Measurements from ENCODE around the gene STARD10. TPM values are rescaled to one million over a fixed set of nuclear protein-coding genes. Genes with fewer than 3 reads are reported as not detected.

Gene STARD10
- total and polyA plus RNA-seq, 4 donors = 70.5 to 328 (median 232) TPM

DNA sequence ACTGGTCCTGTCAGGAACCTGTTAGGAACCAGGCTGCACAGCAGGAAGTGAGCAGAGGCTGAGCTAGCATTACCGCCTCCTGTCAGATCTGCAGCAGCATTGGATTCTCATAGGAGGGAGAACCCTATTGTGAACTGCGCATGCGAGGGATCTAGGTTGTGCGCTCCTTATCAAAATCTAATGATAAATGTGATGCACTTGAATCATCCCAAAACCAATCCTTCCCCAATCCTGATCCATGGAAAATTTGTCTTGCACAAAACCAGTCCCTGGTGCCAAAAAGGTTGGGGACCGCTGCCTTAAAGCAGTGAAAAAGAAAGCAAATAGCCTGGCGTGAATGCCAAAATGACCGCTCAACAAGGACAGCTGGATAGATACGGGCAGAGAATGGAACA lies 39.7 kb downstream of the STARD10 start:
- peaks cover 16 to 27% (median 25%) of the 10 kb centered on the region in 4 donors for H3K36me3 ChIP-seq (ENCODE audit: control insufficient read depth in 4 of 4, insufficient read depth in 3 of 4, low read depth in 1 of 4, low read length in 3 of 4)
- WGBS = 75% methylated on average over 8 of the region's 8 CpGs
- H3K27ac ChIP-seq (ENCODE audit: low read depth in 1 of 2, low read length in 2 of 2) = no peak overlapping the region
- no peaks in the 10 kb centered on the region for H3K27me3 ChIP-seq (ENCODE audit: control insufficient read depth in 4 of 4, insufficient read depth in 4 of 4, low read length in 3 of 4)
- no peak overlapping the region for H3K9ac ChIP-seq (ENCODE audit: low read depth in 1 of 2, low read length in 2 of 2)
- no peak overlapping the region for H3K4me3 ChIP-seq (ENCODE audit: low read depth in 1 of 3, low read length in 3 of 3)
- peaks cover 4 to 42% (median 26%) of the 10 kb centered on the region in 4 donors for H3K4me1 ChIP-seq (ENCODE audit: control insufficient read depth in 4 of 4, insufficient read depth in 4 of 4, low read length in 3 of 4)
- no peak for TF ChIP-seq EGR1 (IDR thresholded peaks at IDR 0.05; ENCODE audit: low read depth in 2 of 2)
- TF ChIP-seq, protein P1, sequence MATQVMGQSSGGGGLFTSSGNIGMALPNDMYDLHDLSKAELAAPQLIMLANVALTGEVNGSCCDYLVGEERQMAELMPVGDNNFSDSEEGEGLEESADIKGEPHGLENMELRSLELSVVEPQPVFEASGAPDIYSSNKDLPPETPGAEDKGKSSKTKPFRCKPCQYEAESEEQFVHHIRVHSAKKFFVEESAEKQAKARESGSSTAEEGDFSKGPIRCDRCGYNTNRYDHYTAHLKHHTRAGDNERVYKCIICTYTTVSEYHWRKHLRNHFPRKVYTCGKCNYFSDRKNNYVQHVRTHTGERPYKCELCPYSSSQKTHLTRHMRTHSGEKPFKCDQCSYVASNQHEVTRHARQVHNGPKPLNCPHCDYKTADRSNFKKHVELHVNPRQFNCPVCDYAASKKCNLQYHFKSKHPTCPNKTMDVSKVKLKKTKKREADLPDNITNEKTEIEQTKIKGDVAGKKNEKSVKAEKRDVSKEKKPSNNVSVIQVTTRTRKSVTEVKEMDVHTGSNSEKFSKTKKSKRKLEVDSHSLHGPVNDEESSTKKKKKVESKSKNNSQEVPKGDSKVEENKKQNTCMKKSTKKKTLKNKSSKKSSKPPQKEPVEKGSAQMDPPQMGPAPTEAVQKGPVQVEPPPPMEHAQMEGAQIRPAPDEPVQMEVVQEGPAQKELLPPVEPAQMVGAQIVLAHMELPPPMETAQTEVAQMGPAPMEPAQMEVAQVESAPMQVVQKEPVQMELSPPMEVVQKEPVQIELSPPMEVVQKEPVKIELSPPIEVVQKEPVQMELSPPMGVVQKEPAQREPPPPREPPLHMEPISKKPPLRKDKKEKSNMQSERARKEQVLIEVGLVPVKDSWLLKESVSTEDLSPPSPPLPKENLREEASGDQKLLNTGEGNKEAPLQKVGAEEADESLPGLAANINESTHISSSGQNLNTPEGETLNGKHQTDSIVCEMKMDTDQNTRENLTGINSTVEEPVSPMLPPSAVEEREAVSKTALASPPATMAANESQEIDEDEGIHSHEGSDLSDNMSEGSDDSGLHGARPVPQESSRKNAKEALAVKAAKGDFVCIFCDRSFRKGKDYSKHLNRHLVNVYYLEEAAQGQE (IDR thresholded peaks at IDR 0.05) = no peak
- no peak for TF ChIP-seq TAF1 (conservative IDR thresholded peaks at IDR 0.05)
- TF ChIP-seq SP1 (IDR thresholded peaks at IDR 0.05) = no peak
- TF ChIP-seq HNF4G (IDR thresholded peaks at IDR 0.05) = no peak
- TF ChIP-seq, protein P2, sequence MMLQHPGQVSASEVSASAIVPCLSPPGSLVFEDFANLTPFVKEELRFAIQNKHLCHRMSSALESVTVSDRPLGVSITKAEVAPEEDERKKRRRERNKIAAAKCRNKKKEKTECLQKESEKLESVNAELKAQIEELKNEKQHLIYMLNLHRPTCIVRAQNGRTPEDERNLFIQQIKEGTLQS (IDR thresholded peaks at IDR 0.05) = no peak
- TF ChIP-seq, protein P3, sequence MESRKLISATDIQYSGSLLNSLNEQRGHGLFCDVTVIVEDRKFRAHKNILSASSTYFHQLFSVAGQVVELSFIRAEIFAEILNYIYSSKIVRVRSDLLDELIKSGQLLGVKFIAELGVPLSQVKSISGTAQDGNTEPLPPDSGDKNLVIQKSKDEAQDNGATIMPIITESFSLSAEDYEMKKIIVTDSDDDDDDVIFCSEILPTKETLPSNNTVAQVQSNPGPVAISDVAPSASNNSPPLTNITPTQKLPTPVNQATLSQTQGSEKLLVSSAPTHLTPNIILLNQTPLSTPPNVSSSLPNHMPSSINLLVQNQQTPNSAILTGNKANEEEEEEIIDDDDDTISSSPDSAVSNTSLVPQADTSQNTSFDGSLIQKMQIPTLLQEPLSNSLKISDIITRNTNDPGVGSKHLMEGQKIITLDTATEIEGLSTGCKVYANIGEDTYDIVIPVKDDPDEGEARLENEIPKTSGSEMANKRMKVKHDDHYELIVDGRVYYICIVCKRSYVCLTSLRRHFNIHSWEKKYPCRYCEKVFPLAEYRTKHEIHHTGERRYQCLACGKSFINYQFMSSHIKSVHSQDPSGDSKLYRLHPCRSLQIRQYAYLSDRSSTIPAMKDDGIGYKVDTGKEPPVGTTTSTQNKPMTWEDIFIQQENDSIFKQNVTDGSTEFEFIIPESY (IDR thresholded peaks at IDR 0.05) = no peak
- TF ChIP-seq, protein P4, sequence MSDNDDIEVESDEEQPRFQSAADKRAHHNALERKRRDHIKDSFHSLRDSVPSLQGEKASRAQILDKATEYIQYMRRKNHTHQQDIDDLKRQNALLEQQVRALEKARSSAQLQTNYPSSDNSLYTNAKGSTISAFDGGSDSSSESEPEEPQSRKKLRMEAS (IDR thresholded peaks at IDR 0.05) = no peak
- no peak for TF ChIP-seq YY1 (IDR thresholded peaks at IDR 0.05)
- no peak for TF ChIP-seq FOXA2 (IDR thresholded peaks at IDR 0.05)
- no peak for TF ChIP-seq HNF4A (conservative IDR thresholded peaks at IDR 0.05)
- TF ChIP-seq RAD21 (IDR thresholded peaks at IDR 0.05) = no peak
- no peak for TF ChIP-seq FOXA1 (IDR thresholded peaks at IDR 0.05)
- no peak for TF ChIP-seq RXRA (IDR thresholded peaks at IDR 0.05)
- no peak for TF ChIP-seq GABPA (IDR thresholded peaks at IDR 0.05 in 1 of 2, conservative IDR thresholded peaks at IDR 0.05 in 1 of 2)
- no peak for TF ChIP-seq JUND (IDR thresholded peaks at IDR 0.05)
- TF ChIP-seq NR2F2 (IDR thresholded peaks at IDR 0.05) = no peak
- TF ChIP-seq, protein P5, sequence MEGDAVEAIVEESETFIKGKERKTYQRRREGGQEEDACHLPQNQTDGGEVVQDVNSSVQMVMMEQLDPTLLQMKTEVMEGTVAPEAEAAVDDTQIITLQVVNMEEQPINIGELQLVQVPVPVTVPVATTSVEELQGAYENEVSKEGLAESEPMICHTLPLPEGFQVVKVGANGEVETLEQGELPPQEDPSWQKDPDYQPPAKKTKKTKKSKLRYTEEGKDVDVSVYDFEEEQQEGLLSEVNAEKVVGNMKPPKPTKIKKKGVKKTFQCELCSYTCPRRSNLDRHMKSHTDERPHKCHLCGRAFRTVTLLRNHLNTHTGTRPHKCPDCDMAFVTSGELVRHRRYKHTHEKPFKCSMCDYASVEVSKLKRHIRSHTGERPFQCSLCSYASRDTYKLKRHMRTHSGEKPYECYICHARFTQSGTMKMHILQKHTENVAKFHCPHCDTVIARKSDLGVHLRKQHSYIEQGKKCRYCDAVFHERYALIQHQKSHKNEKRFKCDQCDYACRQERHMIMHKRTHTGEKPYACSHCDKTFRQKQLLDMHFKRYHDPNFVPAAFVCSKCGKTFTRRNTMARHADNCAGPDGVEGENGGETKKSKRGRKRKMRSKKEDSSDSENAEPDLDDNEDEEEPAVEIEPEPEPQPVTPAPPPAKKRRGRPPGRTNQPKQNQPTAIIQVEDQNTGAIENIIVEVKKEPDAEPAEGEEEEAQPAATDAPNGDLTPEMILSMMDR (IDR thresholded peaks at IDR 0.05; ENCODE audit: low read depth, low read length, missing input control) = no peak
- DNase-seq (ENCODE audit: low spot score) = no peak
- no peaks in the 10 kb centered on the region for H3K9me3 ChIP-seq (ENCODE audit: control insufficient read depth in 4 of 4, low read length in 3 of 4)
